ENCODE results near the gene CFAP251. TPM values are rescaled to one million over a fixed set of nuclear protein-coding genes. Genes with fewer than 3 reads are reported as not detected.
A peak's percentile ranks its signal among the peaks of the same experiment; 100 is the strongest.

CFAP251 gene
- total and polyA plus RNA-seq, 3 donors from 2014 or later: 29.0 to 56.1 (median 41.5) TPM

- intact Hi-C loops (cut with DNase I; ENCODE audit: low total_unique reads): no loop called here
- DNase-seq: no peak
- H3K27ac ChIP-seq: no peak overlapping the region
- 84 to 88% methylated on average over 13 of the region's 13 CpGs for WGBS, 2 donors
- TF ChIP-seq CTCF (IDR thresholded peaks at IDR 0.05) (peak; percentile 7 to 40 (median 38)), POLR2A (IDR thresholded peaks at IDR 0.05) (no peak)
- H3K4me3 ChIP-seq: no peak overlapping the region
- no peaks in the 10 kb centered on the region for H3K9me3 ChIP-seq
- H3K27me3 ChIP-seq: no peaks in the 10 kb centered on the region
- no peaks in the 10 kb centered on the region for H3K4me1 ChIP-seq
- H3K36me3 ChIP-seq (ENCODE audit: low read depth, missing control alignments): no peaks in the 10 kb centered on the region
Observed at GRCh38 chr12:121955258-121956237, 37.2 kb downstream of the CFAP251 start.

- 80 to 86% methylated on average over 6 of the region's 6 CpGs for WGBS, 2 donors
- intact Hi-C loops (cut with DNase I; ENCODE audit: low total_unique reads): no loop called here
Observed at GRCh38 chr12:121957861-121958515, 39.6 kb downstream of the CFAP251 start.

GRCh38 chr12:121958541-121959240, 40.3 kb downstream of the CFAP251 start:
- no peak overlapping the region for H3K27ac ChIP-seq
- H3K4me1 ChIP-seq: no peaks in the 10 kb centered on the region
- DNase-seq: no peak
- TF ChIP-seq POLR2A (IDR thresholded peaks at IDR 0.05): no peak
- TF ChIP-seq CTCF (IDR thresholded peaks at IDR 0.05): no peak
- H3K36me3 ChIP-seq (ENCODE audit: low read depth, missing control alignments): no peaks in the 10 kb centered on the region
- intact Hi-C loops (cut with DNase I; ENCODE audit: low total_unique reads): no loop called here
- 73 to 81% methylated on average over 21 of the region's 21 CpGs for WGBS, 2 donors
- H3K27me3 ChIP-seq: no peaks in the 10 kb centered on the region
- H3K4me3 ChIP-seq: no peak overlapping the region
- no peaks in the 10 kb centered on the region for H3K9me3 ChIP-seq

More at GRCh38 chr12:121957861-121958515, 39.6 kb downstream of the CFAP251 start:
- Histone ChIP-seq H3K4me1 (no peaks in the 10 kb centered on the region), H3K9me3 (no peaks in the 10 kb centered on the region), H3K36me3 (ENCODE audit: low read depth, missing control alignments) (no peaks in the 10 kb centered on the region), H3K27me3 (no peaks in the 10 kb centered on the region), H3K27ac (no peak overlapping the region), H3K4me3 (no peak overlapping the region)
- DNase-seq: no peak
- no peak for TF ChIP-seq POLR2A (IDR thresholded peaks at IDR 0.05)
- TF ChIP-seq CTCF (IDR thresholded peaks at IDR 0.05): no peak

GRCh38 chr12:121960541-121960940, 42.1 kb downstream of the CFAP251 start:
- H3K9me3 ChIP-seq: no peaks in the 10 kb centered on the region

More at GRCh38 chr12:121960541-121960940, 42.1 kb downstream of the CFAP251 start:
- Histone ChIP-seq H3K36me3 (ENCODE audit: low read depth, missing control alignments) (no peaks in the 10 kb centered on the region), H3K27me3 (no peaks in the 10 kb centered on the region), H3K4me3 (no peak overlapping the region), H3K4me1 (no peaks in the 10 kb centered on the region), H3K27ac (no peak overlapping the region)
- TF ChIP-seq POLR2A (IDR thresholded peaks at IDR 0.05): no peak
- no peak for TF ChIP-seq CTCF (IDR thresholded peaks at IDR 0.05)
- intact Hi-C loops (cut with DNase I; ENCODE audit: low total_unique reads): no loop called here
- no peak for DNase-seq
- WGBS, 2 donors: 99% methylated on average over 7 of the region's 7 CpGs
